Keratinocyte (primary cell): ENCODE measurements around the gene ANKRD2.

Source experiments
- CTCF ChIP-seq, 3 experiments: IDR thresholded peaks in 1 of 3; conservative IDR thresholded peaks in 1 of 3; optimal IDR thresholded peaks in 1 of 3; 2 replicates in 2 of 3; 3 replicates in 1 of 3; pipeline versions ENCODE3 to v1.5.1; 2011; ENCODE audit warnings: low read length in 3 of 3, mild to moderate bottlenecking in 3 of 3, moderate library complexity in 2 of 3, control low read depth in 1 of 3, inconsistent platforms in 1 of 3; ENCODE audit not compliant: insufficient read depth in 2 of 3; ENCODE audit errors: extremely low read depth in 1 of 3
- EZH2 ChIP-seq: IDR thresholded peaks from one replicate; pipeline ENCODE4 v1.6.1; 2012; ENCODE audit warnings: inconsistent platforms, mild to moderate bottlenecking, low read length, moderate library complexity

GRCh38 chr10:97608991-97609561, 36.5 kb downstream of the ANKRD2 start:
- no peak for TF ChIP-seq CTCF (optimal IDR thresholded peaks at IDR 0.05 in 1 of 3, IDR thresholded peaks at IDR 0.05 in 1 of 3, conservative IDR thresholded peaks at IDR 0.05 in 1 of 3; ENCODE audit: extremely low read depth in 1 of 3, insufficient read depth in 2 of 3, low read length in 3 of 3)
- TF ChIP-seq EZH2: no peak
